HepG2 (cell line): ENCODE data around the gene KRTAP5-1. TPM values are rescaled to one million over a fixed set of nuclear protein-coding genes. Genes with fewer than 3 reads are reported as not detected.

Source experiments
- ASH2L ChIP-seq: fragments of 300-600, 200-600 bp; sonication (generic); IDR thresholded peaks from 2 replicates; pipeline ENCODE4 v1.7.0; 2017; ENCODE audit warnings: low read depth, mild to moderate bottlenecking, moderate library complexity, mixed read lengths, low read length; ENCODE audit not compliant: insufficient read length
- CCDC6 ChIP-seq: sonication (generic); formaldehyde crosslinking; IDR thresholded peaks from 2 replicates; pipeline ENCODE4 v1.8.1; 2022; ENCODE audit warnings: mild to moderate bottlenecking, missing genetic modification reagents, moderate library complexity
- EHMT2 ChIP-seq: fragments of 200-600 bp; sonication (generic); IDR thresholded peaks from 2 replicates; pipeline ENCODE4 v1.7.0; 2017; ENCODE audit warnings: antibody characterized with exemption, low read depth, low read length, borderline replicate concordance
- HNRNPLL ChIP-seq: fragments of 200-400 bp; formaldehyde crosslinking; IDR thresholded peaks from 2 replicates; pipeline ENCODE4 v1.6.1; 2017; ENCODE audit warnings: mild to moderate bottlenecking, low read depth, low read length; ENCODE audit not compliant: poor library complexity, severe bottlenecking
- HOXA5 ChIP-seq: sonication (generic); formaldehyde crosslinking; IDR thresholded peaks from 2 replicates; pipeline ENCODE4 v1.4.0; 2020; ENCODE audit warnings: missing genetic modification reagents
- KDM4B ChIP-seq: sonication (generic); formaldehyde crosslinking; IDR thresholded peaks from 2 replicates; pipeline ENCODE4 v1.4.0; 2020; ENCODE audit warnings: missing genetic modification reagents
- MATR3 ChIP-seq: sonication (generic); formaldehyde crosslinking; IDR thresholded peaks from 2 replicates; pipeline ENCODE4 v1.4.0; 2020; ENCODE audit warnings: missing genetic modification reagents
- MTA3 ChIP-seq: sonication (generic); formaldehyde crosslinking; IDR thresholded peaks from 2 replicates; pipeline ENCODE4 v1.4.0; 2020; ENCODE audit warnings: missing genetic modification reagents
- NFRKB ChIP-seq: fragments of 450-650 bp; IDR thresholded peaks from 2 replicates; pipeline ENCODE4 v1.6.1; 2017
- SOX13 ChIP-seq, 3 experiments: fragments of 450-650 bp in 1 of 3; sonication (generic) in 1 of 3; formaldehyde crosslinking in 1 of 3; IDR thresholded peaks in 2 of 3; conservative IDR thresholded peaks in 1 of 3; 2 replicates each; pipeline versions ENCODE4 v1.5.0 to v1.6.1; 2016 to 2020; ENCODE audit warnings: antibody characterized with exemption in 1 of 3, mild to moderate bottlenecking in 1 of 3, missing compliant biosample characterization in 1 of 3, missing genetic modification reagents in 1 of 3, moderate library complexity in 1 of 3
- SP4 ChIP-seq: sonication (generic); formaldehyde crosslinking; IDR thresholded peaks from 2 replicates; pipeline ENCODE4 v1.8.1; 2023; ENCODE audit warnings: mild to moderate bottlenecking, missing genetic modification reagents
- SRY ChIP-seq: sonication (generic); formaldehyde crosslinking; IDR thresholded peaks from 2 replicates; pipeline ENCODE4 v1.8.0; 2022; ENCODE audit warnings: mild to moderate bottlenecking, missing genetic modification reagents
- TBP ChIP-seq: sonication (generic); formaldehyde crosslinking; IDR thresholded peaks from 2 replicates; pipeline ENCODE4 v1.5.0; 2020; ENCODE audit warnings: missing genetic modification reagents
- ZBTB38 ChIP-seq: sonication (generic); formaldehyde crosslinking; IDR thresholded peaks from 2 replicates; pipeline ENCODE4 v1.5.1; 2020; ENCODE audit warnings: mild to moderate bottlenecking, missing genetic modification reagents
- ZMYM4 ChIP-seq: sonication (generic); formaldehyde crosslinking; IDR thresholded peaks from 2 replicates; pipeline ENCODE4 v1.8.1; 2023; ENCODE audit warnings: mild to moderate bottlenecking, missing genetic modification reagents
- ZNF260 ChIP-seq: sonication (generic); formaldehyde crosslinking; IDR thresholded peaks from 2 replicates; pipeline ENCODE4 v1.4.0; 2020; ENCODE audit warnings: missing genetic modification reagents, low read depth, mild to moderate bottlenecking, borderline replicate concordance
- ZNF703 ChIP-seq: sonication (generic); formaldehyde crosslinking; IDR thresholded peaks from 2 replicates; pipeline ENCODE4 v1.5.1; 2020; ENCODE audit warnings: missing genetic modification reagents, mild to moderate bottlenecking, moderate library complexity, borderline replicate concordance
- ZNF788 ChIP-seq: sonication (generic); formaldehyde crosslinking; IDR thresholded peaks from 2 replicates; pipeline ENCODE4 v1.5.0; 2020; ENCODE audit warnings: mild to moderate bottlenecking, missing genetic modification reagents, borderline replicate concordance
- polyA plus RNA-seq, 8 experiments: library from polyadenylated mRNA; depleted of rRNA in 3 of 8; stranded (reverse) in 7 of 8; unstranded in 1 of 8; fragments of >200 nt; fragmentation: Illumina TruSeq in 4 of 8; extraction: Trizol in 4 of 8; gene quantifications; 2 replicates each; pipeline versions ENCODE4 v1.2.1 to v1.2.3, GENCODE V29; 2011 to 2016; ENCODE audit warnings: low read depth in 4 of 8, missing spikeins in 1 of 8, mixed read lengths in 1 of 8; ENCODE audit not compliant: insufficient read depth in 1 of 8
- total RNA-seq, 5 experiments: library from RNA; depleted of rRNA; stranded (reverse); fragments of >200 nt; fragmentation: Illumina TruSeq; extraction: Trizol; gene quantifications; 2 replicates each; pipeline ENCODE4 v1.2.3, GENCODE V29; 2016; ENCODE audit warnings: low read depth in 1 of 5
- TF ChIP-seq, protein P1 (sequence below): fragments of 450-650 bp; IDR thresholded peaks from 2 replicates; pipeline ENCODE4 v1.6.1; 2017; ENCODE audit warnings: mild to moderate bottlenecking
- TF ChIP-seq, protein P2 (sequence below): sonication (generic); formaldehyde crosslinking; IDR thresholded peaks from 2 replicates; pipeline ENCODE4 v1.4.0; 2020; ENCODE audit warnings: mild to moderate bottlenecking, missing genetic modification reagents
- TF ChIP-seq, protein P3 (sequence below): sonication (generic); formaldehyde crosslinking; IDR thresholded peaks from 2 replicates; pipeline ENCODE4 v1.8.1; 2023; ENCODE audit warnings: mild to moderate bottlenecking, missing genetic modification reagents

The KRTAP5-1 gene
- total and polyA plus RNA-seq, 2 of the 13 experiments (the other 11 are each of a cell fraction or from before 2014, with no cell fraction given), result not detected

DNA sequence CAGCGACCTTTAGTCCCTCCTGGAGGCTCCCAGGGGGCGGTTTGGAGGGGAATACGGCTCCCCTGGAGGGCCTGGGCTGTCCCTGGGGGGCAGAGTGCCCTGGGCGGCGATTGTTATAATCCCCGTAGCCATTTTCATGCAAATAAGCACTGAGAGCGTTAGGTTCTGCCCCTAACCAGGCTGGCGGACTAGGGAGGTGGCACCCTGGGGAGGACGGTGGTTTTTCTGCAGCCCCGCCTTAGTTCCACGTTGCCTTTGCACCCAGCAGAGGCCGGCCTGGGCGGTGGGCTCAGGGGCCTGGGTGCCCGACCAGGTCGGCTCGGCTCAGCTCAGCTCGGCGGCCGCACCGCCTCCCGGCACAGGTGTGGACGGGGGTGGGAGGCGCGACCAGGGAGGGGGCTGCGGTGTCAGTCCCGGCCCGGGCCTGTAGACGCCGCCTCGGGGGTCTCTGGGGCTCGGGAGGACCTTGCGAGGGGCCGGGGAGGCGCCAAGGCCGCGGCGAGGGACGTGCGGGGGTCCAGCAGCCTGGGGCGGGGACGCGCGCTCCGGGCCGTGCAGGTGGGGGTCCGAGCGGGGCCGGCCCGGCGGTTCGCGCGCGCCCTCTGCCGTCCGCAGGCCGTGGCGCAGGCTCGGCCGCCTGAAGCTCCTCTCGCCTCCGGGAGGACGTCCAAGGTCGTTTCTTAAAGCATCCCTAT lies 10.7 kb downstream of the KRTAP5-1 start (continued):
- TF ChIP-seq, protein P1, sequence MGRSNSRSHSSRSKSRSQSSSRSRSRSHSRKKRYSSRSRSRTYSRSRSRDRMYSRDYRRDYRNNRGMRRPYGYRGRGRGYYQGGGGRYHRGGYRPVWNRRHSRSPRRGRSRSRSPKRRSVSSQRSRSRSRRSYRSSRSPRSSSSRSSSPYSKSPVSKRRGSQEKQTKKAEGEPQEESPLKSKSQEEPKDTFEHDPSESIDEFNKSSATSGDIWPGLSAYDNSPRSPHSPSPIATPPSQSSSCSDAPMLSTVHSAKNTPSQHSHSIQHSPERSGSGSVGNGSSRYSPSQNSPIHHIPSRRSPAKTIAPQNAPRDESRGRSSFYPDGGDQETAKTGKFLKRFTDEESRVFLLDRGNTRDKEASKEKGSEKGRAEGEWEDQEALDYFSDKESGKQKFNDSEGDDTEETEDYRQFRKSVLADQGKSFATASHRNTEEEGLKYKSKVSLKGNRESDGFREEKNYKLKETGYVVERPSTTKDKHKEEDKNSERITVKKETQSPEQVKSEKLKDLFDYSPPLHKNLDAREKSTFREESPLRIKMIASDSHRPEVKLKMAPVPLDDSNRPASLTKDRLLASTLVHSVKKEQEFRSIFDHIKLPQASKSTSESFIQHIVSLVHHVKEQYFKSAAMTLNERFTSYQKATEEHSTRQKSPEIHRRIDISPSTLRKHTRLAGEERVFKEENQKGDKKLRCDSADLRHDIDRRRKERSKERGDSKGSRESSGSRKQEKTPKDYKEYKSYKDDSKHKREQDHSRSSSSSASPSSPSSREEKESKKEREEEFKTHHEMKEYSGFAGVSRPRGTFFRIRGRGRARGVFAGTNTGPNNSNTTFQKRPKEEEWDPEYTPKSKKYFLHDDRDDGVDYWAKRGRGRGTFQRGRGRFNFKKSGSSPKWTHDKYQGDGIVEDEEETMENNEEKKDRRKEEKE, result no peak
- TF ChIP-seq ASH2L (no peak), NFRKB (no peak), HNRNPLL (no peak), MATR3 (CRISPR knock-in tag) (no peak), SOX13 (IDR thresholded peaks at IDR 0.05) (no peak), SOX13 (CRISPR knock-in tag; conservative IDR thresholded peaks at IDR 0.05 in 1 of 2, IDR thresholded peaks at IDR 0.05 in 1 of 2) (no peak; a peak in 1 of 4 replicates), EHMT2 (no peak), HOXA5 (CRISPR knock-in tag) (no peak), SP4 (CRISPR knock-in tag) (0 out of 2 replicates have a peak, but pooled peaks have one; percentile 29), ZNF788 (CRISPR knock-in tag) (no peak), CCDC6 (CRISPR knock-in tag) (0 out of 2 replicates have a peak, but pooled peaks have one; percentile 38), ZNF260 (CRISPR knock-in tag) (no peak), ZNF703 (CRISPR knock-in tag) (no peak), ZMYM4 (CRISPR knock-in tag) (no peak), MTA3 (CRISPR knock-in tag) (no peak), KDM4B (no peak), TBP (CRISPR knock-in tag) (no peak), ZBTB38 (CRISPR knock-in tag) (no peak), SRY (CRISPR knock-in tag) (no peak)
- TF ChIP-seq, protein P2, sequence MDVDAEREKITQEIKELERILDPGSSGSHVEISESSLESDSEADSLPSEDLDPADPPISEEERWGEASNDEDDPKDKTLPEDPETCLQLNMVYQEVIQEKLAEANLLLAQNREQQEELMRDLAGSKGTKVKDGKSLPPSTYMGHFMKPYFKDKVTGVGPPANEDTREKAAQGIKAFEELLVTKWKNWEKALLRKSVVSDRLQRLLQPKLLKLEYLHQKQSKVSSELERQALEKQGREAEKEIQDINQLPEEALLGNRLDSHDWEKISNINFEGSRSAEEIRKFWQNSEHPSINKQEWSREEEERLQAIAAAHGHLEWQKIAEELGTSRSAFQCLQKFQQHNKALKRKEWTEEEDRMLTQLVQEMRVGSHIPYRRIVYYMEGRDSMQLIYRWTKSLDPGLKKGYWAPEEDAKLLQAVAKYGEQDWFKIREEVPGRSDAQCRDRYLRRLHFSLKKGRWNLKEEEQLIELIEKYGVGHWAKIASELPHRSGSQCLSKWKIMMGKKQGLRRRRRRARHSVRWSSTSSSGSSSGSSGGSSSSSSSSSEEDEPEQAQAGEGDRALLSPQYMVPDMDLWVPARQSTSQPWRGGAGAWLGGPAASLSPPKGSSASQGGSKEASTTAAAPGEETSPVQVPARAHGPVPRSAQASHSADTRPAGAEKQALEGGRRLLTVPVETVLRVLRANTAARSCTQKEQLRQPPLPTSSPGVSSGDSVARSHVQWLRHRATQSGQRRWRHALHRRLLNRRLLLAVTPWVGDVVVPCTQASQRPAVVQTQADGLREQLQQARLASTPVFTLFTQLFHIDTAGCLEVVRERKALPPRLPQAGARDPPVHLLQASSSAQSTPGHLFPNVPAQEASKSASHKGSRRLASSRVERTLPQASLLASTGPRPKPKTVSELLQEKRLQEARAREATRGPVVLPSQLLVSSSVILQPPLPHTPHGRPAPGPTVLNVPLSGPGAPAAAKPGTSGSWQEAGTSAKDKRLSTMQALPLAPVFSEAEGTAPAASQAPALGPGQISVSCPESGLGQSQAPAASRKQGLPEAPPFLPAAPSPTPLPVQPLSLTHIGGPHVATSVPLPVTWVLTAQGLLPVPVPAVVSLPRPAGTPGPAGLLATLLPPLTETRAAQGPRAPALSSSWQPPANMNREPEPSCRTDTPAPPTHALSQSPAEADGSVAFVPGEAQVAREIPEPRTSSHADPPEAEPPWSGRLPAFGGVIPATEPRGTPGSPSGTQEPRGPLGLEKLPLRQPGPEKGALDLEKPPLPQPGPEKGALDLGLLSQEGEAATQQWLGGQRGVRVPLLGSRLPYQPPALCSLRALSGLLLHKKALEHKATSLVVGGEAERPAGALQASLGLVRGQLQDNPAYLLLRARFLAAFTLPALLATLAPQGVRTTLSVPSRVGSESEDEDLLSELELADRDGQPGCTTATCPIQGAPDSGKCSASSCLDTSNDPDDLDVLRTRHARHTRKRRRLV (CRISPR knock-in tag), result no peak
- TF ChIP-seq, protein P3, sequence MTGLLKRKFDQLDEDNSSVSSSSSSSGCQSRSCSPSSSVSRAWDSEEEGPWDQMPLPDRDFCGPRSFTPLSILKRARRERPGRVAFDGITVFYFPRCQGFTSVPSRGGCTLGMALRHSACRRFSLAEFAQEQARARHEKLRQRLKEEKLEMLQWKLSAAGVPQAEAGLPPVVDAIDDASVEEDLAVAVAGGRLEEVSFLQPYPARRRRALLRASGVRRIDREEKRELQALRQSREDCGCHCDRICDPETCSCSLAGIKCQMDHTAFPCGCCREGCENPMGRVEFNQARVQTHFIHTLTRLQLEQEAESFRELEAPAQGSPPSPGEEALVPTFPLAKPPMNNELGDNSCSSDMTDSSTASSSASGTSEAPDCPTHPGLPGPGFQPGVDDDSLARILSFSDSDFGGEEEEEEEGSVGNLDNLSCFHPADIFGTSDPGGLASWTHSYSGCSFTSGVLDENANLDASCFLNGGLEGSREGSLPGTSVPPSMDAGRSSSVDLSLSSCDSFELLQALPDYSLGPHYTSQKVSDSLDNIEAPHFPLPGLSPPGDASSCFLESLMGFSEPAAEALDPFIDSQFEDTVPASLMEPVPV (CRISPR knock-in tag), result no peak
